Measurements from ENCODE around the gene BCO2. TPM values are rescaled to one million over a fixed set of nuclear protein-coding genes. Genes with fewer than 3 reads are reported as not detected.

Gene BCO2
- total and polyA plus RNA-seq, 2 experiments from 2014 or later: 0.63 to 1.1 TPM

GRCh38 chr11:112178428-112178827 is 3.1 kb downstream of the BCO2 start (continued):
- no peak for TF ChIP-seq REST (IDR thresholded peaks at IDR 0.05; ENCODE audit: unreplicated experiment)

GRCh38 chr11:112178936-112179335 is 3.6 kb downstream of the BCO2 start:
- H2AFZ ChIP-seq: no peak overlapping the region
- no peak overlapping the region for H3K27ac Mint-ChIP-seq
- H3K9me2 ChIP-seq (ENCODE audit: insufficient read depth): no peaks in the 10 kb centered on the region
- peaks cover 4% of the 10 kb centered on the region for H3K27me3 Mint-ChIP-seq (ENCODE audit: insufficient read depth, low read depth, poor library complexity)
- ATAC-seq (no peak), DNase-seq (ENCODE audit: low spot score) (no peak)
- no peaks in the 10 kb centered on the region; the same call in 2 of the 3 replicates for H3K4me1 Mint-ChIP-seq
- no peaks in the 10 kb centered on the region for H4K20me1 ChIP-seq (replicated peaks; ENCODE audit: insufficient read depth)
- no peak overlapping the region for H3K4me3 ChIP-seq
- no peak overlapping the region for H3K4me2 ChIP-seq
- H3K27ac ChIP-seq (ENCODE audit: low read depth): no peak overlapping the region
- no peaks in the 10 kb centered on the region for H3K9me3 Mint-ChIP-seq
- H3K79me2 ChIP-seq (replicated peaks; ENCODE audit: insufficient read depth): no peaks in the 10 kb centered on the region
- H3K36me3 ChIP-seq (ENCODE audit: insufficient read depth): no peaks in the 10 kb centered on the region
- H3K4me3 Mint-ChIP-seq: no peak overlapping the region
- H3K27me3 ChIP-seq (ENCODE audit: insufficient read depth): no peaks in the 10 kb centered on the region
- H3K4me1 ChIP-seq (ENCODE audit: insufficient read depth): no peaks in the 10 kb centered on the region; the same call in 1 of the 2 replicates
- no peaks in the 10 kb centered on the region for H3F3A ChIP-seq (replicated peaks; ENCODE audit: low read depth)
- no peaks in the 10 kb centered on the region; the same call in 2 of the 3 replicates for H3K36me3 Mint-ChIP-seq (ENCODE audit: low read depth)
- TF ChIP-seq POLR2AphosphoS5 (IDR thresholded peaks at IDR 0.05; ENCODE audit: low read depth) (no peak), NANOG (IDR thresholded peaks at IDR 0.05; ENCODE audit: borderline replicate concordance) (no peak), ETS1 (IDR thresholded peaks at IDR 0.05) (no peak), CREB1 (CRISPR knock-in tag; IDR thresholded peaks at IDR 0.05; ENCODE audit: low read depth) (no peak), ZNF331 (CRISPR knock-in tag; IDR thresholded peaks at IDR 0.05; ENCODE audit: low read depth) (no peak), ZNF114 (CRISPR knock-in tag; IDR thresholded peaks at IDR 0.05) (no peak), EZH2 (IDR thresholded peaks at IDR 0.05; ENCODE audit: low read depth, unreplicated experiment) (no peak), REST (IDR thresholded peaks at IDR 0.05; ENCODE audit: unreplicated experiment) (no peak), STAT1 (IDR thresholded peaks at IDR 0.05; ENCODE audit: unreplicated experiment) (no peak), JUNB (IDR thresholded peaks at IDR 0.05; ENCODE audit: unreplicated experiment) (no peak), ZNF462 (CRISPR knock-in tag; IDR thresholded peaks at IDR 0.05) (no peak), EZH2phosphoT487 (IDR thresholded peaks at IDR 0.05; ENCODE audit: unreplicated experiment) (no peak)

Measured in GM23338 (cell line).